WTC11 (cell line): ENCODE results near the gene SCG5. TPM values are rescaled to one million over a fixed set of nuclear protein-coding genes. Genes with fewer than 3 reads are reported as not detected.

Source experiments
- ATAC-seq: fragments of 200-7000 bp; cut with Tn5 transposase; 2 replicates; pipeline ENCODE4 v1.10.0; 2021; ENCODE audit warnings: mild to moderate bottlenecking, moderate library complexity
- CTCF ChIA-PET: fragments of 300-600 bp; sonication (Branson Sonifier 250); formaldehyde crosslinking; loops from one replicate; lab custom pipeline; 2021; ENCODE audit warnings: antibody characterized with exemption; lab: Charles Lee
- POLR2A ChIA-PET: fragments of 350-600 bp; sonication (Branson Sonifier 250); formaldehyde crosslinking; loops from one replicate; lab custom pipeline; 2021; ENCODE audit warnings: antibody characterized with exemption; lab: Charles Lee
- DNase-seq: peaks from one replicate; pipeline ENCODE4 v3.0.0; 2021; ENCODE audit warnings: low spot score
- H3K27ac Mint-ChIP-seq: 2 replicates; pipeline ENCODE4 v1.8.0; 2021; ENCODE audit warnings: mixed read lengths
- H3K27me3 Mint-ChIP-seq: 2 replicates; pipeline ENCODE4 v1.8.0; 2021; ENCODE audit warnings: low read depth, mild to moderate bottlenecking, moderate library complexity, mixed read lengths
- H3K36me3 Mint-ChIP-seq: 2 replicates; pipeline ENCODE4 v1.8.0; 2021; ENCODE audit warnings: mixed read lengths
- H3K4me1 Mint-ChIP-seq: 2 replicates; pipeline ENCODE4 v1.8.0; 2022; ENCODE audit warnings: mixed read lengths
- H3K4me3 Mint-ChIP-seq: 2 replicates; pipeline ENCODE4 v1.8.0; 2021; ENCODE audit warnings: mild to moderate bottlenecking, moderate library complexity, mixed read lengths
- H3K9me3 Mint-ChIP-seq: 2 replicates; pipeline ENCODE4 v1.8.0; 2021; ENCODE audit warnings: mixed read lengths
- ARID4B ChIP-seq: sonication (generic); formaldehyde crosslinking; IDR thresholded peaks from 2 replicates; pipeline ENCODE4 v1.8.0; 2023; ENCODE audit warnings: missing genetic modification reagents, mild to moderate bottlenecking, borderline replicate concordance
- CDX4 ChIP-seq: fragments of 250-450 bp; sonication (Bioruptor Pico); IDR thresholded peaks from 2 replicates; pipeline ENCODE4 v1.9.0; 2021; ENCODE audit warnings: moderate library complexity, mild to moderate bottlenecking, inconsistent platforms, borderline replicate concordance
- CREM ChIP-seq: sonication (generic); formaldehyde crosslinking; IDR thresholded peaks from 2 replicates; pipeline ENCODE4 v1.8.1; 2022; ENCODE audit warnings: mild to moderate bottlenecking, missing genetic modification reagents, moderate library complexity
- EMX1 ChIP-seq: fragments of 250-450 bp; sonication (Bioruptor Pico); IDR thresholded peaks from 2 replicates; pipeline ENCODE4 v1.8.0; 2021; ENCODE audit warnings: mild to moderate bottlenecking
- ESRRA ChIP-seq: sonication (generic); formaldehyde crosslinking; IDR thresholded peaks from 2 replicates; pipeline ENCODE4 v1.8.1; 2022; ENCODE audit warnings: mild to moderate bottlenecking, missing genetic modification reagents, borderline replicate concordance
- GABPB1 ChIP-seq: sonication (generic); formaldehyde crosslinking; IDR thresholded peaks from 2 replicates; pipeline ENCODE4 v1.8.1; 2023; ENCODE audit warnings: mild to moderate bottlenecking, missing genetic modification reagents
- JUN ChIP-seq: sonication (generic); formaldehyde crosslinking; IDR thresholded peaks from 2 replicates; pipeline ENCODE4 v1.8.0; 2023; ENCODE audit warnings: mild to moderate bottlenecking, missing genetic modification reagents
- MAX ChIP-seq: sonication (generic); formaldehyde crosslinking; IDR thresholded peaks from 2 replicates; pipeline ENCODE4 v1.8.0; 2022; ENCODE audit warnings: mild to moderate bottlenecking, missing genetic modification reagents
- NFATC4 ChIP-seq: fragments of 250-450 bp; sonication (Bioruptor Pico); IDR thresholded peaks from 2 replicates; pipeline ENCODE4 v1.9.0; 2021; ENCODE audit warnings: mild to moderate bottlenecking
- NFE2L1 ChIP-seq: sonication (generic); formaldehyde crosslinking; IDR thresholded peaks from 2 replicates; pipeline ENCODE4 v1.8.1; 2023; ENCODE audit warnings: missing genetic modification reagents
- NFYB ChIP-seq: sonication (generic); formaldehyde crosslinking; conservative IDR thresholded peaks from 2 replicates; pipeline ENCODE4 v1.8.0; 2022; ENCODE audit warnings: low read depth, missing genetic modification reagents
- OVOL2 ChIP-seq: fragments of 250-450 bp; sonication (Bioruptor Pico); IDR thresholded peaks from 2 replicates; pipeline ENCODE4 v1.9.0; 2021; ENCODE audit warnings: mild to moderate bottlenecking, borderline replicate concordance
- SMAD3 ChIP-seq: sonication (generic); formaldehyde crosslinking; IDR thresholded peaks from 2 replicates; pipeline ENCODE4 v1.8.0; 2022; ENCODE audit warnings: missing genetic modification reagents, mild to moderate bottlenecking, borderline replicate concordance
- TCF7 ChIP-seq: sonication (generic); formaldehyde crosslinking; IDR thresholded peaks from 2 replicates; pipeline ENCODE4 v1.8.0; 2022; ENCODE audit warnings: mild to moderate bottlenecking, low read depth, missing genetic modification reagents, moderate library complexity
- ZMAT4 ChIP-seq: fragments of 250-450 bp; sonication (Bioruptor Pico); IDR thresholded peaks from 2 replicates; pipeline ENCODE4 v1.9.0; 2021; ENCODE audit warnings: mild to moderate bottlenecking
- ZNF423 ChIP-seq: fragments of 250-450 bp; sonication (Bioruptor Pico); IDR thresholded peaks from 2 replicates; pipeline ENCODE4 v2.1.2; 2022; ENCODE audit warnings: mild to moderate bottlenecking, moderate library complexity
- ZNF671 ChIP-seq: fragments of 250-450 bp; sonication (Bioruptor Pico); IDR thresholded peaks from 2 replicates; pipeline ENCODE4 v1.8.0; 2021; ENCODE audit warnings: mild to moderate bottlenecking
- total RNA-seq: library from RNA; stranded (reverse); gene quantifications from 3 replicates; pipeline ENCODE4 v1.2.3, GENCODE V29; 2021
- TF ChIP-seq, protein P1 (sequence below): sonication (generic); formaldehyde crosslinking; IDR thresholded peaks from 2 replicates; pipeline ENCODE4 v1.8.0; 2023; ENCODE audit warnings: missing genetic modification reagents
- TF ChIP-seq, protein P2 (sequence below): fragments of 250-450 bp; sonication (Bioruptor Pico); IDR thresholded peaks from 2 replicates; pipeline ENCODE4 v1.8.0; 2021; ENCODE audit warnings: mild to moderate bottlenecking

Gene SCG5
- total RNA-seq, 1 experiment from 2014 or later, result 14.2 TPM

DNA sequence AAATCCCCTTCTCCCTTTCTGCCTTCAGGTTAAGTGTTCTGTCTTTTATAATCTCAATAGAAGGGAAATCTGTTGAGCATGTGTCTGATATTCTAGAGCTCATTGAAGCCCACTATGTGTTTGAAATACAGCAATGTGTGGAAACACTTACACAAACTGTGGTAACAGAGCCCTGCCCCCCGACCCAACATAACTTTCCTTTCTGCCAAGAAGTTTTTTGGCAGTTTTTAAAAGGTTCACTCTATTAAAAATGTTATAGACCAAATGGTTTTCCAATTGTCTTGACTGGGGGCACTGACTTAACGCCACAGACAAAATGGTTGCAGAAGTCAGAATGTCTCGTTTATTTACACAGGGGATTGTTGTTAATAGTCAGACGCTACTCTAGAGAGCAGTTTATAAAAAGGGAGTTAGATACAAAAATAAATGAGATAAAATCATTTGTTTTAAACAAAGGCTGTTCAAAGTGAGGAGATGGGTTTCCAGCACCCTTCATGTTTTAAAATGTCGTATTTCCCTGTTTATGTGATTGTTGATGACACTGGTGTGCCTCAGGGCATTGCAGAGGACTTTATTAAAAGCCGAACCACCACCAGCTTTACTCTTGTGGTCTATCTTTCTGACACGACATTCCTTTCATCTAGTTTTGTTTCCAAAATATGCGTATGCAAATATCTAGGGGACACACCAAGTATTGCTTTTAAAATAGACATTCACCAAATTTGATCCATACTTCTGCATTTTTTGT, 49.6 kb downstream of the SCG5 start:
- ATAC-seq, result no peak
- CTCF ChIA-PET, result interaction anchor here (0.8 kb wide), 1 partner anchor 20 kb away, joined by 5 read pairs; no protein-coding TSS in a partner anchor
- no peak overlapping the region for H3K27ac Mint-ChIP-seq
- peaks cover 13% of the 10 kb centered on the region for H3K4me1 Mint-ChIP-seq
- no peaks in the 10 kb centered on the region for H3K27me3 Mint-ChIP-seq
- H3K4me3 Mint-ChIP-seq, result no peak overlapping the region
- TF ChIP-seq, protein P1, sequence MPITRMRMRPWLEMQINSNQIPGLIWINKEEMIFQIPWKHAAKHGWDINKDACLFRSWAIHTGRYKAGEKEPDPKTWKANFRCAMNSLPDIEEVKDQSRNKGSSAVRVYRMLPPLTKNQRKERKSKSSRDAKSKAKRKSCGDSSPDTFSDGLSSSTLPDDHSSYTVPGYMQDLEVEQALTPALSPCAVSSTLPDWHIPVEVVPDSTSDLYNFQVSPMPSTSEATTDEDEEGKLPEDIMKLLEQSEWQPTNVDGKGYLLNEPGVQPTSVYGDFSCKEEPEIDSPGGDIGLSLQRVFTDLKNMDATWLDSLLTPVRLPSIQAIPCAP (CRISPR knock-in tag), result no peak
- TF ChIP-seq ZNF671 (CRISPR knock-in tag) (no peak), OVOL2 (CRISPR knock-in tag) (no peak), MAX (CRISPR knock-in tag) (no peak)
- TF ChIP-seq, protein P2, sequence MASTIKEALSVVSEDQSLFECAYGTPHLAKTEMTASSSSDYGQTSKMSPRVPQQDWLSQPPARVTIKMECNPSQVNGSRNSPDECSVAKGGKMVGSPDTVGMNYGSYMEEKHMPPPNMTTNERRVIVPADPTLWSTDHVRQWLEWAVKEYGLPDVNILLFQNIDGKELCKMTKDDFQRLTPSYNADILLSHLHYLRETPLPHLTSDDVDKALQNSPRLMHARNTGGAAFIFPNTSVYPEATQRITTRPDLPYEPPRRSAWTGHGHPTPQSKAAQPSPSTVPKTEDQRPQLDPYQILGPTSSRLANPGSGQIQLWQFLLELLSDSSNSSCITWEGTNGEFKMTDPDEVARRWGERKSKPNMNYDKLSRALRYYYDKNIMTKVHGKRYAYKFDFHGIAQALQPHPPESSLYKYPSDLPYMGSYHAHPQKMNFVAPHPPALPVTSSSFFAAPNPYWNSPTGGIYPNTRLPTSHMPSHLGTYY (CRISPR knock-in tag), result no peak
- TF ChIP-seq, all 79 proteins: peak for 0
- peaks cover 18% of the 10 kb centered on the region for H3K9me3 Mint-ChIP-seq
- POLR2A ChIA-PET, result no interaction called here
- H3K36me3 Mint-ChIP-seq, result peaks cover 6% of the 10 kb centered on the region; the same call in 1 of the 2 replicates
- no peak for DNase-seq

- Mint-ChIP-seq H3K27me3 (no peaks in the 10 kb centered on the region), H3K4me3 (no peak overlapping the region), H3K9me3 (peaks cover 12% of the 10 kb centered on the region), H3K4me1 (peaks cover 11% of the 10 kb centered on the region), H3K36me3 (peaks cover 2% of the 10 kb centered on the region; the same call in 1 of the 2 replicates), H3K27ac (no peak overlapping the region)
- no peak for DNase-seq
- TF ChIP-seq NFATC4 (CRISPR knock-in tag) (no peak), CDX4 (CRISPR knock-in tag) (no peak), ZMAT4 (CRISPR knock-in tag) (no peak), NFE2L1 (no peak)
- ATAC-seq, result no peak
- CTCF ChIA-PET, result no interaction called here
- POLR2A ChIA-PET, result no interaction called here
Measured at GRCh38 chr15:32691689-32692038, 50.2 kb downstream of the SCG5 start.

DNA sequence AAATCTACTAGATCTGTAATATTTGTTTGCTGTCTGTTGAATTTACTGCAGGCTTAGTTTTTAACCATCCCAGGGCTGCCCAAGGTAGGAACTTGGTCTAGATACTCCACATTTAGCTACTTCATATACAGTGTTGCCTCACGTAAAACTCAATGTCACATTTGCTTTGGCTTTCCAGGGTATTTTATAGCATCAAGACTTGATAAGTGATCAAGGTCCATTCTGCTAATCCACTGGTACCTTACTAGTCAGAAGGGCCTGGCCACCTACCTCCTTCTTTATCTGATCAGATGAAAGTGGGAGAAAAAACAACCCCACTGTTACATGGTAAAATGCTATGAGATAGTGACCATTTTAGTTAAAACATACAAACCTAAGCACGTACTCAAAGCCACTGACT, 50.8 kb downstream of the SCG5 start:
- no peaks in the 10 kb centered on the region for H3K36me3 Mint-ChIP-seq
- ChIA-PET POLR2A (no interaction called here), CTCF (no interaction called here)
- H3K27ac Mint-ChIP-seq, result no peak overlapping the region
- ATAC-seq (no peak), DNase-seq (no peak)
- no peak for TF ChIP-seq TCF7 (CRISPR knock-in tag)
- H3K4me3 Mint-ChIP-seq, result no peak overlapping the region
- no peaks in the 10 kb centered on the region for H3K27me3 Mint-ChIP-seq
- H3K4me1 Mint-ChIP-seq, result peaks cover 11% of the 10 kb centered on the region
- peaks cover 10% of the 10 kb centered on the region; the same call in 1 of the 2 replicates for H3K9me3 Mint-ChIP-seq

- no peak overlapping the region for H3K27ac Mint-ChIP-seq
- no peaks in the 10 kb centered on the region for H3K27me3 Mint-ChIP-seq
- POLR2A ChIA-PET, result no interaction called here
- no peak overlapping the region for H3K4me3 Mint-ChIP-seq
- H3K9me3 Mint-ChIP-seq, result peaks cover 10% of the 10 kb centered on the region; the same call in 1 of the 2 replicates
- DNase-seq (no peak), ATAC-seq (no peak)
- H3K36me3 Mint-ChIP-seq, result no peaks in the 10 kb centered on the region
- CTCF ChIA-PET, result interaction anchor here (1.2 kb wide), 1 partner anchor 9 kb away, joined by 6 read pairs; no protein-coding TSS in a partner anchor
- peaks cover 20% of the 10 kb centered on the region for H3K4me1 Mint-ChIP-seq
- TF ChIP-seq ARID4B (CRISPR knock-in tag) (no peak), ESRRA (CRISPR knock-in tag) (no peak), NFYB (CRISPR knock-in tag) (no peak), SMAD3 (CRISPR knock-in tag) (no peak), OVOL2 (CRISPR knock-in tag) (no peak), GABPB1 (CRISPR knock-in tag) (no peak), EMX1 (no peak), ZNF423 (CRISPR knock-in tag) (no peak), CREM (CRISPR knock-in tag) (no peak), JUN (CRISPR knock-in tag) (no peak)
- TF ChIP-seq, protein P1 (CRISPR knock-in tag), result no peak
Measured at GRCh38 chr15:32694222-32694983, 52.9 kb downstream of the SCG5 start.
